ENCODE measurements around the gene ANKRA2. TPM values are rescaled to one million over a fixed set of nuclear protein-coding genes. Genes with fewer than 3 reads are reported as not detected.

ANKRA2 gene
- total RNA-seq: 9.0 and 13.8 TPM in 2 replicates

GRCh38 chr5:73565139-73565968, at the start of gene ANKRA2, which contains the start of gene UTP15:
TSS of gene ANKRA2 (minus strand) at chr5:73565639. CDS start at chr5:73562881, 2,758 bp downstream.
TSS of gene UTP15 (plus strand) at chr5:73565743. CDS start at chr5:73567345, 1,602 bp downstream.

Other genes with a start within 250 kb of the ANKRA2 start
- gene FOXD1, start 116.9 kb downstream of the ANKRA2 start, total RNA-seq: 52.2 and 72.4 TPM in 2 replicates
- 360 and 457 TPM in 2 replicates for gene BTF3, start 67.2 kb downstream of the ANKRA2 start, total RNA-seq
- gene UTP15, start 104 bp upstream of the ANKRA2 start, total RNA-seq: 11.0 and 15.0 TPM in 2 replicates
- gene ARHGEF28, start 60.6 kb upstream of the ANKRA2 start, total RNA-seq: 32.4 and 59.5 TPM in 2 replicates